ENCODE measurements around the gene PPA2.
"Not testable (repeated sequence)": the region's sequence is repeated elsewhere in the genome, so short reads cannot be mapped to it uniquely, and the experiment has no call there.

PPA2 gene

DNA sequence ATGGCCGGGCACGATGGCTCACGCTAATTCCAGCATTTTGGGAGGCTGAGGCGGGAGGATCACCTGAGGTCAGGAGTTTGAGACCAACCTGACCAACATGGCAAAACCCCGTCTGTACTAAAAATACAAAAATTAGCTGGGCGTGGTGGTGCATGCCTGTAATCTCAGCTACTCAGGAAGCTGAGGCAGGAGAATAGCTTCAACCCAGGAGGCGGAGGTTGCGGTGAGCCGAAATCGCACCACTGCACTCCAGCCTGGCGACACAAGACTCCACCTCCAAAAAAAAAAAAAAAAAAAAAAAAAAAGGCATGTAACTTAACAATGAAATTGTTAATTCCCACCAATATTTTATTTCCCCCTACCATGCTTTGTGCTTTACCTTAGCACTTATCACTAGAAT lies 15.3 kb downstream of the PPA2 start:
- DNase-seq: not testable (repeated sequence)

DNA sequence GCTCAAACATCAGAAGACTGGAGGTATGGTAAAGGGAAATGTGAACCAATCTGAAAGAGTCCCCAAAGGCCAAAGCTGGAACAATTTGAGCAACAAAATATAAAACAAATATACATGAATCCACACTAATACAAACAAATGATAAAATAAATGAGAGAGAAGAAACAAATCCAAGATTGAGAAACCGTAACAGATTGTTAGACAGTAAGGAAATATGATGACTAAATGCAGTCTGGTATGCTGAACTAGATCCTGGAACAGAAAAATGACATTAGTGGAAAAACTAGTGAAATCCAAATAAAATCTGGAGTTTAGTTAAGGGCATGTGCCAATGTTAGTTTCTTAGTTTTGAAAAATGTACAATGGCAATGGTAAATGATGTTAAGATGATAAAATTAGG lies 15.9 kb downstream of the PPA2 start:
- DNase-seq: no peak

DNA sequence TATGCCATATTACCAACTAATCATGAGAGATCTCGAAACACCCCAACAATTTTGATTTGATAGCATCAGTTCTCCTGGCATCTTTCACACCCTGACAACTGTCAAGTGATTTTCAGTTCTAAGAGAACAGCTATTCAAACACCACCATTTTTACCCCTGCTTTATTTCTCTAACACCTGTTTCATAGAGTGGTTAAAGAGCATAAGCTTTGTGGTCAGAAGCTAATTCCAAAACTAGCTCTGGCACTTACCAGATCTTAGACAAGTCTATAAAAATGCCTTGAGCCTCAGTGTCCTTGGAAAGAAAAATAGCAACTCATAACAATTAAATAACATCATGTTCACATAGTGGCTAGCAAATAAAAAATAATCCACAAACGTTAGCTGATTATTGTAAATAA lies 17.9 kb downstream of the PPA2 start:
- no peak for DNase-seq

DNA sequence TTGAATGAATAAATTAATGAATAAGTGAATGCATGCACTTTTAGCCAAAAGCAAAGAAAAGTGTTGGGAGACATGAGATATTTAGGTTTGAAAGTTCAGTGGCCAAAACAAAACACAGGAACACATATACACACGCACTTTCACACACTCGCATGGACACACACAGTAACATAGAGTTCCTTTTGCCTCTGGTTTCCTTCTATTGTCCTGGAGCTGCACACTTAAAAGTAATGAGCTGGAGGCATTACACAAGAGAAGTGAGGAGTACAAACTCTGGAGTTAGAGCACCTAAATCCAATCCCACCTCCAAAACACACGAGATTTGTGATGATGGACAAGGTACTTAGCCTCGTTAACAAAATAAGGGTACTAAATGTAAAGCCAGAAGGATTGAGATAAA lies 18.7 kb downstream of the PPA2 start:
- no peak for DNase-seq

DNA sequence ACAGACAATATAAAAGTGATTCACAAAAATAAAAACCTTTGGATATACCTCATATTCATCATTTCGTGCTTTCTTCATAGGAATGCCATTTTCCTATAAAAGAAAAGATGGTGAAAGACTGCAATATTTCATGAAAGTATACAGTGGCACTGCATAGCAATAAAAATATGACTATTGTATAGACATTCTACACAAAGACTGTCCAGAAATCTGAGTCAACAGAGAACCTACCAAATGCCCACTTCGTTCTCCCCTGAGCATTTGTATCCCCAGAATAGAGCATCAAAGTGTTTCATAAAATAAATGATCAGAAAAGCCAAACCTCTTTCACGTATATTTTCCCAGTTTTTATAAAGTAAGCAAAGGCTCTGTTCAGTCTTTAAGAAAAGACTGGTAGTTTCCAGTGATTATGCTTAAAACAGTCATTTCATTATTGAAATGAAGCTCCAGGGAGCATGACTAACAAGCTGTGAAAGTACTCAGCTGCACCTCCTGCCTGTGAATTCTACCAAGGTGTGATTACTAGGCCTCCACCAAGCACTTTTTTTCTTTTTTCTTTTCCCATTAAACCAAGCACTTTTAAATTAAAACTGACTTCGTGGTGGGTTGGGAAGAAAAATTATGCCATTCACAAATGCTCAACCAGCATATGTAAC lies 20.2 kb downstream of the PPA2 start:
- no peak for DNase-seq

GRCh38 chr4:105451346-105451745 lies 22.5 kb downstream of the PPA2 start:
- no peak for DNase-seq

GRCh38 chr4:105440890-105441289 lies 33.0 kb downstream of the PPA2 start:
- DNase-seq: no peak

DNA sequence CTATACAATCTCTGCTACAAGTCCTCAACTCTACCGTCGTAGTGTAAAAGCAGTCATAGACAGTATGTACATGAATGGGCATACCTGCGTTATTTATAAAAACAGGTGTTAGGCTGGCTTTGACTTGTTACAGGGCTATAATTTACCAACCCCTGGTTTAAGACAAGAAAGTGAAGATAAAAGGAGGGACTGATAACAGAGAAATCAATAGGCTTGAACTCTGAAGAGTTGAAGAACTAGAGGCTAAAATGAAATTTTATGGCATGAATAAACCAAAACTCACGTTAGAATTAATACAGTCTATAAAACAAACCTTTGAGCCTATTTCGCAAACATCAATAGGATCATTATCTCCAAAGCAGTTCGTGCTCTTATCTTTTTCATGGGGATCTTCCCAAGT lies 36.2 kb downstream of the PPA2 start:
- DNase-seq: no peak

GRCh38 chr4:105436414-105436813 lies 37.4 kb downstream of the PPA2 start:
- no peak for DNase-seq

DNA sequence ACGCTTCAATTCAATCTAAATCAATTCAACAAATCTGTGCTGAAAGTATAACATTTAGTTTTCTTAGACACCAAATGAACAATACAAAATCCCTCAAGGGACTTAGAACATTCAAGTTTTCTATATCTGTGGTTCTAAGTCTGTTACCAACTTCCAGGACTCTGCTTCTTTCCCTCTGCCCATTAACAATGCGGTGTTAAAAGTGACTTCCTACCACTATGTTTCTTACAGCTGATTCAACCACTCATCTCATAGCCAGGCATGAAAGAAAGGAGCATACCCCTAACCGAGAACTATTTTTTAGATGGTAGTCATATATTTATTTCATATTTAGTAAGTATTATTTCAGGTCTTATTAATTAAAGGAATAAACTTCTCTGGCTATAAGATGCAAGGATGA lies 38.9 kb downstream of the PPA2 start:
- DNase-seq: no peak

- no peak for DNase-seq
These were observed 40.4 kb downstream of the PPA2 start for GRCh38 chr4:105433421-105433820.

- DNase-seq: no peak
These were observed 41.4 kb downstream of the PPA2 start for GRCh38 chr4:105432438-105432837.

DNA sequence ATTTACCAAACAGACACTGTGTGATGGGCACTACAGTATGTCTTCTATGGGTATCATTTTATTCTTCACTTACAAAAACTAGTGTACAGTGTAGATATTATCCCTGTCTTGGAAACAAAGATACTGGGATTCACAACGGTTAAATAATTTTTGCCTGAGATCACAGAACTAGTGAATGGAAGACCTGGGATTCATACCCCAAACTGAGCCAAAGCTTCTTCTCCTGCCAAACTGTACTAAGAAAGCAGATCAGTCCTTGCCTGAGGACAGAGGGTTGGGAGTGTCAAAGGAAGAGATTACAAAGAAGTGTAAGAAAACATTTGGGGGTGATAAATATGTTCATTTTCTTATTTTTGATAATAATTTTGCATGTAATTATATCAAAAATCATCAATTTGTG lies 43.1 kb downstream of the PPA2 start:
- DNase-seq: no peak

- DNase-seq: no peak
These were observed 47.5 kb downstream of the PPA2 start for GRCh38 chr4:105426187-105426897.

GRCh38 chr4:105422207-105422920 lies 51.5 kb downstream of the PPA2 start:
- no peak for DNase-seq

DNA sequence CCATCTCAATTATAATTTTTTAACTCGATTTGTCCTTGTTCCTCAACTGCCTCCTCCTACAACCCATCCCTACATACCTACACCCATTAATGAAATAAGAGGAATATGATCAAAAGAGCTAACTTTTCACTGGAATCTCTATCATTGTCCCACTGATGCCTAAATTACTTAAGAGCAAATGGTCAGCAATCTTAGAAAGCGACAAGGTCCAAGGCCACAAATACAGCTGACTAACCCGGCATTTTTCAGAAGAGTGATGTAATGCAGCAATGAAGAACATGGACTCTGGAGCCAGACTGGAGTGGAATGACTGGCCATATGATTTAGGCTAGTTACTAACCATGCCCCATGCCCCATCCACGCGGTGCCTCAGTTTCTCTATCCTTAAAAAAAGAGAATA lies 56.2 kb downstream of the PPA2 start:
- no peak for DNase-seq

- no peak for DNase-seq
These were observed 58.5 kb downstream of the PPA2 start for GRCh38 chr4:105415281-105415744.

DNA sequence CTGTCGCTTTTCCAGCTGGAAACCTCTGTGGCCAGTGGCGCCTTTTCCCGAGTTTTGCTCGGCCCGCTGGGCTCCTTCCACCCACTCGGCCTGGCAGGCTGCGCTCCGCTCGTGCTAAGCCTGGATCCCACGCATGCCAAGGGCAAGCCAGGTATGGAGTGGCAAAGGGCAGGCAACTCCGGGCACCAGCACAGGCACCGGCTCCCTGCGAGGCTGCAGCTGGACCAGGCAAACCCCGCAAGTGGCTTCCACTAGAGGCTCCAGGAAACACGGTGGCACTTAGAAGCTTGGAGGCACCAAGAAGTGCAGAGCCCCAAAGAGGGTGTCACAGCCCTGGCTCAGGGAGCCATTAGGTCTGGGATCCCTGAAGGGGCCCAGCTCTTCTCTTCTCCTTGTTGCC lies 59.5 kb downstream of the PPA2 start:
- no peak for DNase-seq

DNA sequence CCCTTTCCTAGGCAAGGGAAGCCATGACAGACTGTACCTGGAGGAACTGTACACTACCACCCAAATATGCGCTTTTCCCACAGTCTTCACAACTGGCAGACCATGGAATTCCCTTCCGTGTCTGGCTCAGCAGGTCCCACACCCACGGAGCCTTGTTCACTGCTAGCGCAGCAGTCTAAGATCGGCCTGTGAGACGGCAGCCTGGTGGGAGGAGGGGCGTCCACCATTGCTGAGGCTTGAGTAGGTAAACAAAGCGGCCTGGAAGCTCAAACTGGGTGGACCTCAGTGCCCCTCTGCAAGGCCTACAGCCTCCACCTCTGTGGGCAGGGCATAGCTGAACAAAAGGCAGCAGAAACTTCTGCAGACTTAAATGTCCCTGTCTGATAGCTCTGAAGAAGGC lies 64.7 kb downstream of the PPA2 start:
- DNase-seq: not testable (repeated sequence)

- no peak for DNase-seq
These were observed 72.8 kb downstream of the PPA2 start for GRCh38 chr4:105400901-105401677.

GRCh38 chr4:105399532-105400161 lies 74.2 kb downstream of the PPA2 start:
- peak; percentile 6 for DNase-seq

DNA sequence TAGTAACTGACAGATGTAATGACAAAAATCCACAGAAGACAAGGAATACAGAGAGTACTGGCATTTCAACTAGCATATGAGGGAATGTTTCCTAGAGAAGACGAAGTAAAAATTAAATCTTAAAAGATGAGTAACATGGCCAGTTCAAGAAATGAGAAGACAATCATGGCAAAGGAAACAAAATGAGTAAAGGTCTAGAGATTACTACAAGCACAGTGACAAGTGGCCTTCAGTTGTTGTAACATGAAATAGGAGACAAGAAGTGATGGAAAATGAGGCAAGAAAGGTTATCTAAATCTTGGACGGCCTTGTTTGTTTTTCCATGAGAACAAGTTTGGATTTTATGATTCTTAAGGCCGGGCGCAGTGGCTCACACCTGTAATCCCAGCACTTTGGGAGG lies 81.0 kb downstream of the PPA2 start:
- DNase-seq: no peak

- no peak for DNase-seq
These were observed 84.7 kb downstream of the PPA2 start for GRCh38 chr4:105389167-105389566.

Measured in suppressor macrophage treated with lipopolysaccharide for 4 hours (primary cell).